HG02678 (cell line): Measurements from ENCODE around the gene GJC1.

Source experiments
- ATAC-seq: cut with Tn5 transposase; IDR thresholded peaks from one replicate; pipeline ENCODE4 v1.9.1; 2021; ENCODE audit warnings: mild to moderate bottlenecking, moderate library complexity; ENCODE audit not compliant: unreplicated experiment

The GJC1 gene

GRCh38 chr17:44804302-44805089, 25.6 kb downstream of the GJC1 start:
- no peak for ATAC-seq

- ATAC-seq: no peak
These were observed 28.2 kb downstream of the GJC1 start for GRCh38 chr17:44801880-44802279.

DNA sequence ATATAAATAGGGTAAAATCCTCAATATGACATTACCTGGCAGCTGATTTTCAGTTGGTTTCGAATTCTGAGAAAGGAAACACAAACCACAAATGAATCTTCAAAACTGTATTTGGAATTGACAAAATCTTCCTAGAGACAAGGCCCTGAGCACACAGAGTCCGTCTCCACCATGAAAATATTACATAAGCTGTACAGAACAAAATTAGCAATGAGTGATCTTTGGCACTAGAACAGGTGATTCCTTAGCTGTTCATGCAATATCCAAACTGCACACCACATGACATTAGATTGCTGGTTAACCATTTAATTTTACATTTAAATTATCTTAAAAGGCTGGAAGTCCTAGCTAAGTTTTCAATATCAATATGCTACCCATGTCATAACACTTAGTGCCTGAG, 31.7 kb downstream of the GJC1 start:
- ATAC-seq: no peak

DNA sequence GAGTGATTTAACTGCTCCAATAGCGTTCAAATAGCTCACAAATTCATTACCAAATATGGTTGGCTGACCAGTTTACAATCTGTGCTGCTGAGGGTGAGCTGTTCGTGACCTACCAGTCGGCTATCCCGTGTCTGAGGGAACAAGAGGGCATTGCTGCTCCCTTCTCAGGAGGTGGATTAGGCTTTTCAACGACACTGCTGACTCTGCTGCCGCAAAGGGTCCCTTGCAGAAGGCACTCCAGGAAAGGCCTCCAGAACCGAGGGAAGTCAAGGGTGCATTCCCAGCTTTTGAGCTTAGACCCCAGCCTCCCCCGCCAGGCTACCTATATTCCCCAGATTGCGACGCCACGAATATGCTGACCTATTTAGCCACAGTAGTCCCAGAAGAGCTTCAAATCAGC, 32.3 kb downstream of the GJC1 start:
- ATAC-seq: no peak

DNA sequence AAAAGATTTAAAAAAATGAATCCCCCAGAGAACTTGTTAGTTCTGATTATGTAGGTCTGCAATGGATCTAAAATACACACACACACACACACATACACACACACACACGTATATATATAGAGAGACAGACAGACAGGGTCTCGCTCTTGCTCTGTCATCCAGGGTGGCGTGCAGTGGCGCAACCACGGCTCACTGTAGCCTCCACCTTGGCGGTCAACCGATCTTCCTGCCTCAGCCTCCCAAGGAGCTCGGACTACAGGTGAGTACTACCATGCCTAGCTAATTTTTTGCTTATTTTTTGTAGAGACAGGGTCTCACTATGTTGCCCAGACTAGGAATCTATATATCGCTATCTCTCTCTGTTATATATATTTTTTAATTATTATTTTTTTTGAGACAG, 33.4 kb downstream of the GJC1 start:
- ATAC-seq: no peak

- no peak for ATAC-seq
These were observed 34.2 kb downstream of the GJC1 start for GRCh38 chr17:44795928-44796327.

- no peak for ATAC-seq
These were observed 34.7 kb downstream of the GJC1 start for GRCh38 chr17:44795421-44795820.

- ATAC-seq: no peak
These were observed 35.2 kb downstream of the GJC1 start for GRCh38 chr17:44794851-44795413.

DNA sequence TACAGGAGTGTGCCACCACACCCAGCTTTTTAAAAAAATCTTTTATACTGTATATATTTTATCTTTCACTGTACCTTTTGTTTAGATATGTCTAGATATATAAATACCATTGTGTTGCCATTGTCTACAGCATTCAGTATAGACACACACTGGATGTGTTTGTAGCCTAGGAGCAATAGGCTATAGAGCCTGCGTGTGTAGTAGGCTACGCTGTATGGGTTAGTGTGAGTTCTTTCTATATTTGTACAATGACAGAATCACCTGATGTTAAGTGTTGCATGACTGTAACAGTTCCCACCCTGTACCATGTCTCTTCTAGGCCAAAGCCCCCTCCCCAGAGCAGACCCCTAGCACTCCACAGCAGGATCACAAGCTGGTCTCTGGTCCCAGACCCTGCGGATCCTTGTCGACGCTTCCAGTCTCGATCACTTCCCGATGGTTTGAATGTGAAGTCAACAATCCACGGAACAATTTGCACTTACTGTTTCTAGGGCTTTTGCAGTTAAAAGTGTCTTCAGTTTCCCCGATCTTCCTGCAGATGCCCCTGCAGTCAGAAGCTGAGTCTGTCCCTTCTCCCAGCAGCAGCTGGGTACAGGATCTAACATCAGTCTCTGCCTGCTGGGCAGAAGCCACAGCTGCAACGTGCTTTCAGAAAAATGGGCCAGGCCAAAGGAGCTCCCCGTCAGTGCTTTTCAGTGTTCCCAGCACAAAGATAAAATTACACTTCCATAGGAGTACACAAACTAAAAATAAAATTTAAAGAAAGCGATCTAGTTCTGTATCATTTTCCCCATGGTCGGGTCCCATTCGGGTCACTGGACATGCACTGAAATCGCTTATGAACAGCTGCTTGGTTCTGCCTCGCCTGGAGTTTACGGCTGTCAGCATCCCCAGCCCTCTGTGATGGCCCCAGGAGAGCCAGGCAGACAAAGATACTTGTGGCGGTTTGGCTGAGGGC, 35.9 kb downstream of the GJC1 start:
- no peak for ATAC-seq

DNA sequence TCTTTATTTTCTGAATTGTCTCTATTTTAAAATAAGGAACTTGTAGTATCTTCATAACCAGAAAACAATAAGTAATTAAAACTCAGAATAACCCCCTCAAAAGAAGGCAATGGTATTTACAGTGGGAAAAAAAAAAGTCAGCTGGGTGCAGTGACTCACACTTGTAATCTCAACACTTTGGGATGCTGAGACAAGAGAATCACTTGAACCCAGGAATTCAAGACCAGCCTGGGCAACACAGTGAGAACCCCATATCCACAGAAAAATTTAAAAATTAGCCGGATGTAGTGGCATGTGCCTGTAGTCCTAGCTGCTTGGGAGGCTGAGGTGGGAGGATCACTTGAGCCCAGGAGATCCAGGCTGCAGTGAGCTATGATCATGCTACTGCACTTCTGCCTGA, 37.8 kb downstream of the GJC1 start:
- no peak for ATAC-seq

DNA sequence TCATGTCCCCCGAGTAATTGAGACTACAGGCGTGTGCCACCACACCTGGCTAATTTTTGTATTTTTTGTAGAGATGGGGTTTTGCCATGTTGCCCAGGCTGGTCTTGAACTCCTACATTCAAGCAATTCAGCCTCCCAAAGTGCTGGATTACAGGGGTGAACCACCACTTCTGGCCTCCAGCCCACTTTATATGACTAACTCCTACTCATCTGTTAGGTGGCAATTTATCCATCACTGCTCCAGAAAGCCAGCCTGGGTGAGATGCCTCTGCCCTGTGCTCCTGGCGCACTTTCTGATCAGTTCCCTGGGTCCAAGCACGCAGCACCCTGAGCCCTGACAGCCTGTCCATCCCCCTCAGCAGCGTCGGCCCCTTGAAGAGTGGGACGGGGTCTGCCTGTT, 41.9 kb downstream of the GJC1 start:
- no peak for ATAC-seq

- ATAC-seq: no peak
These were observed 42.7 kb downstream of the GJC1 start for GRCh38 chr17:44787271-44787940.

DNA sequence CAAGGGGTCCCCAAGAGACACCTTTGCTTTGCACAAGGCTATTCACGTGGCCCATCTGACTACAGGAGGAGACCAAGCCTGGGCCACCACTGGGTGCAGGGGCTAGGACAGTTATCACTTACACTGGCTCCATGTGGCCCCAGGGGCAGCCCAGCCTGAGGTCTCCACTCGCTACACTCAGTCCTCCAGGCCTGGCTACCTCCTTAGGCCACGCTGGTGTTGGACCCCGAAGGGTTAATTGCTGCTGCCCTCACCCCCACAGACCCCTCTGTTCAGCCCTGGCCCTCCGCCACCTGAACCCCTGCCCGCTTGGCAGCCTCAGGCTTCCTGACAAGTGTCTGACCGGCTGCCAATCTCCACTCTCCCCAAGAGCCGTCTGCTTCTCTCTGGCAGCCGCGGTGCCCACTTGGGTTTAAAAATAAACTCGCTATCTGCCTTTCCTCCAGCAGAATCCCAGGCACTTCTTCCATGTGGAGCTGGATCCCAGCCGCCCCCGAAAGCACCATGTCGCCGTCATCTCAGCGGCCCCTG, 43.5 kb downstream of the GJC1 start:
- no peak for ATAC-seq

DNA sequence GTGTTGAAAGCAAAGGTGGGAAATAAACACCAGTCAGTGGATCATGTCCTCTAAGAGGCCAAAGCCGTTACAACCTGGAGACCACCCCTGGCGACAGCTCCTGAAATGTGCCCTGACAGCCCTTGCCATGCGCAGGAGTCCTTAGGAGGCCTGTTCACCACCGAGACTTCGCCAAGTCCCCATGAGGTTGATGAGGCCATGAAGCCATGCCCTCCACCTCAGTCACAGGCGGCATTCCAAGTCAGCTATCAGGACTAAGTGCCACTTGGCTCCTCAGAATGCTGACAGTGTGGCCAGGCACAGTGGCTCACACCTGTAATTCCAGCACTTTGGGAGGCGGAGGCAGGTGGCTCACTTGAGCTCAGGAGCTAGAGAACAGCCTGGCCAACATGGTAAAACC, 44.2 kb downstream of the GJC1 start:
- no peak for ATAC-seq

DNA sequence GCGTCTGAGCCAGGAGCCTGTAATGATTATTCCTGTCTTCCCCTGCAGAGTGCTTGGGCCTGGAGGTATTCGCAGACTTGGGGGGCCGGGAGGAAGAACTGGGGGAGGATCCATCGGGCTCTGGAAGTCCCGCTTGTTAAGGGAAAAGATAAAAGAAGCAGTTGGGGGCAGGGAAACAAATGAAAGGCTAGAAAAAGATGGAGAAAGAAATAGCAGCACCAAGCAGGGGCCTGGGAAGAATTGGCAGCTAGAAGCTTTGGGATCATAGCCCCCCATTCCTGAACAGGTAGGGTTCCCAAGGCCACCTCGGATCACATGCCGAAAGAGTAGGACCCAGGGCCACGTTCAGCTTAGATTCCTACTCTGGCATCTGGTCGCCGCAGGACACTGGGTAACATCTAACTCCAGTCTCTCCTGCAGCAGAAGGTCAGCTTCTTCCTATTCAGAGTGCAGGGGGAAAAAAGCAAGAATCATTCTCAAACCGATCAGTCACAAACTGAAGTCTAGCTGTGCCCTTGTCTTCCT, 47.7 kb downstream of the GJC1 start:
- no peak for ATAC-seq

- no peak for ATAC-seq
These were observed 48.3 kb downstream of the GJC1 start for GRCh38 chr17:44781551-44782325.

GRCh38 chr17:44780845-44781480, 49.1 kb downstream of the GJC1 start:
- no peak for ATAC-seq

DNA sequence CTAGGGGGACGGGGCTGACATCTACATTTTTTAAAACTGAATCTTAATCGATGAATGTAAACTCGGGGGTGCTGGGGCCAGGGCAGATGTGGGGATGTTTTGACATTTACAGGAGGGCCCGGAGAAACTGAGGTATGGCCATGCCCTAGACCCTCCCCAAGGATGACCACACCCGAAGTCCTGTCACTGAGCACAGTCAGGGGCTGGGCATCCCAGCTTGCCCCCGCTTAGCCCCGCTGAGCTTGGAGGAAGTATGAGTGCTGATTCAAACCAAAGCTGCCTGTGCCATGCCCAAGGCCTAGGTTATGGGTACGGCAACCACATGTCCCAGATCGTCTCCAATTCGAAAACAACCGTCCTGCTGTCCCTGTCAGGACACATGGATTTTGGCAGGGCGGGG, 49.9 kb downstream of the GJC1 start:
- no peak for ATAC-seq

- no peak for ATAC-seq
These were observed 50.7 kb downstream of the GJC1 start for GRCh38 chr17:44779211-44780025.
